OCI-LY1 (cell line): Measurements from ENCODE around the gene RILP.

Experiments used
- H2AFZ ChIP-seq: fragments of 200-600 bp; sonication (generic), shearing (Covaris generic); 2 replicates; pipeline ENCODE4 v1.6.0; 2014; ENCODE audit warnings: antibody characterized with exemption, mild to moderate bottlenecking, low read length
- H3F3A ChIP-seq: fragments of 200-600 bp; sonication (generic), shearing (Covaris generic); 2 replicates; pipeline ENCODE4 v1.6.0; 2014; ENCODE audit warnings: mild to moderate bottlenecking, antibody characterized with exemption, low read length, moderate library complexity; ENCODE audit not compliant: insufficient read depth
- H3K27ac ChIP-seq: fragments of 200-600 bp; sonication (generic); 2 replicates; pipeline ENCODE4 v1.5.1; 2014; ENCODE audit warnings: low read length, mixed run types, mild to moderate bottlenecking, low read depth; ENCODE audit not compliant: poor library complexity, severe bottlenecking
- H3K27me3 ChIP-seq: fragments of 200-600 bp; sonication (generic); 2 replicates; pipeline ENCODE4 v1.6.0; 2014; ENCODE audit warnings: antibody characterized with exemption, mild to moderate bottlenecking, low read length, moderate library complexity; ENCODE audit not compliant: insufficient read depth
- H3K36me3 ChIP-seq: fragments of 200-600 bp; sonication (generic); 2 replicates; pipeline ENCODE4 v1.6.1; 2014; ENCODE audit warnings: mild to moderate bottlenecking, antibody characterized with exemption, low read length, moderate library complexity, mixed read lengths; ENCODE audit not compliant: insufficient read depth
- H3K4me1 ChIP-seq: fragments of 200-600 bp; sonication (generic); 2 replicates; pipeline ENCODE4 v1.5.1; 2014; ENCODE audit warnings: mild to moderate bottlenecking, low read length, moderate library complexity; ENCODE audit not compliant: insufficient read depth, severe bottlenecking
- H3K4me2 ChIP-seq: fragments of 200-600 bp; sonication (generic), shearing (Covaris generic); 2 replicates; pipeline ENCODE4 v1.6.1; 2014; ENCODE audit warnings: low read length
- H3K4me3 ChIP-seq: fragments of 200-600 bp; sonication (generic); 2 replicates; pipeline ENCODE4 v1.5.1; 2014; ENCODE audit warnings: low read length, low read depth, mild to moderate bottlenecking, mixed read lengths; ENCODE audit not compliant: poor library complexity, severe bottlenecking
- H3K79me2 ChIP-seq: fragments of 200-600 bp; shearing (Covaris generic); 2 replicates; pipeline ENCODE4 v1.6.1; 2016; ENCODE audit warnings: mixed run types, low read length, mixed read lengths; ENCODE audit not compliant: insufficient read depth
- H3K9ac ChIP-seq: fragments of 200-600 bp; sonication (generic), shearing (Covaris generic); 2 replicates; pipeline ENCODE4 v1.6.1; 2014; ENCODE audit warnings: mild to moderate bottlenecking, low read length, mixed read lengths
- H3K9me2 ChIP-seq: fragments of 200-600 bp; sonication (generic), shearing (Covaris generic); 2 replicates; pipeline ENCODE4 v1.6.1; 2014; ENCODE audit warnings: low read depth, mild to moderate bottlenecking, low read length, mixed read lengths
- H3K9me3 ChIP-seq: fragments of 200-600 bp; shearing (Covaris generic); 2 replicates; pipeline ENCODE4 v1.6.1; 2014; ENCODE audit warnings: low read length, mixed read lengths
- H4K20me1 ChIP-seq: fragments of 200-600 bp; sonication (generic), shearing (Covaris generic); 2 replicates; pipeline ENCODE4 v1.6.0; 2016; ENCODE audit warnings: mild to moderate bottlenecking, low read length; ENCODE audit not compliant: insufficient read depth
- EZH2 ChIP-seq: fragments of 200-600 bp; sonication (generic), shearing (Covaris generic); IDR thresholded peaks from 2 replicates; pipeline ENCODE4 v1.8.0; 2017; ENCODE audit warnings: borderline replicate concordance, mixed run types, mild to moderate bottlenecking, antibody characterized with exemption, low read length, moderate library complexity, mixed read lengths
- TF ChIP-seq, protein P1 (sequence below): fragments of 200-600 bp; sonication (generic), shearing (Covaris generic); IDR thresholded peaks from 2 replicates; pipeline ENCODE4 v1.5.1; 2017; ENCODE audit warnings: mild to moderate bottlenecking, antibody characterized with exemption, low read length, moderate library complexity, mixed read lengths

RILP gene

DNA sequence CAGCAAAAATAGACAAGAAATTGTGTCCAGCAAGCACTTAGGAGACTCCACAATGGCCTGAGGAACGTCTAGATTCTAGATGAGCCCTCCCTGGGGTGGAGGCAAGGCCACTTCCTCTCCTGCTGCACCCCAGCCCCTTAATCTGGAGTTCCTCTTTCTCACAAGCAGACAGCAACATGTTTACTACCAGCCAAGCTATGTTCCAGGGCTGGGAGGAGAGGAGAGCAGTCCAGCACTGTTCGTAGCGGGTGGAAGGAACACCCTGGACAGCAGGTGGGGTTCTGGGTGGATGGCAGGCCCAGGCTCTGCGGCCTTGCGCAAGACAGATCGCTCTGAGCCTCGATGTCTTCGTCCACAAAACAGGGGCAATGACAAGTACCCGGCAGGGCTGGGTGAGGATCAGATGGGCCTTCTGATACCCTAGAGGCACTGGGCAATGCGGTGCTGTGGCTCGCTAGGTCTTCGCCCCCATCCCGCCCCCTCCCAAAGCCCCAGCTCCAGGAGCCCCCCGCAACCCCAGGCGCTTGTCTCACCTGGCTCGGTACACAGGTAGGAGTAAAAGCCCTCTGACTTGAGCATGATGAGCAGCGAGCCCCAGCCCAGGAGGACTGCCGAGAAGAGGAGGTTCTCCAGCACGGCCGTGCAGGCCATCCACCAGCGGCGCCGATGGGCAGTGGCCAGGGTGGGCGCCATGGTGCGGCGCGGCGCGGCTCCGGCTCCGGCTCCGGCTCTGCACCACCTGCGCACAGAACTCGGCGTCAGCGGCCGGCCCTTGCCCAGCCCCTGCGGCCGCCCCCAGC is 22.3 kb downstream of the RILP start:
- no peaks in the 10 kb centered on the region for H4K20me1 ChIP-seq
- peak overlapping the region; percentile 96 for H3K27ac ChIP-seq
- peaks cover 24% of the 10 kb centered on the region for H3K79me2 ChIP-seq
- no peaks in the 10 kb centered on the region for H3F3A ChIP-seq
- no peaks in the 10 kb centered on the region for H3K9me3 ChIP-seq
- peaks cover 47% of the 10 kb centered on the region for H3K36me3 ChIP-seq
- no peak overlapping the region for H2AFZ ChIP-seq
- no peaks in the 10 kb centered on the region for H3K9me2 ChIP-seq
- H3K27me3 ChIP-seq: no peaks in the 10 kb centered on the region
- peak overlapping the region; percentile 92 for H3K9ac ChIP-seq
- H3K4me3 ChIP-seq: peak overlapping the region; percentile 92
- TF ChIP-seq EZH2: no peak
- TF ChIP-seq, protein P1, sequence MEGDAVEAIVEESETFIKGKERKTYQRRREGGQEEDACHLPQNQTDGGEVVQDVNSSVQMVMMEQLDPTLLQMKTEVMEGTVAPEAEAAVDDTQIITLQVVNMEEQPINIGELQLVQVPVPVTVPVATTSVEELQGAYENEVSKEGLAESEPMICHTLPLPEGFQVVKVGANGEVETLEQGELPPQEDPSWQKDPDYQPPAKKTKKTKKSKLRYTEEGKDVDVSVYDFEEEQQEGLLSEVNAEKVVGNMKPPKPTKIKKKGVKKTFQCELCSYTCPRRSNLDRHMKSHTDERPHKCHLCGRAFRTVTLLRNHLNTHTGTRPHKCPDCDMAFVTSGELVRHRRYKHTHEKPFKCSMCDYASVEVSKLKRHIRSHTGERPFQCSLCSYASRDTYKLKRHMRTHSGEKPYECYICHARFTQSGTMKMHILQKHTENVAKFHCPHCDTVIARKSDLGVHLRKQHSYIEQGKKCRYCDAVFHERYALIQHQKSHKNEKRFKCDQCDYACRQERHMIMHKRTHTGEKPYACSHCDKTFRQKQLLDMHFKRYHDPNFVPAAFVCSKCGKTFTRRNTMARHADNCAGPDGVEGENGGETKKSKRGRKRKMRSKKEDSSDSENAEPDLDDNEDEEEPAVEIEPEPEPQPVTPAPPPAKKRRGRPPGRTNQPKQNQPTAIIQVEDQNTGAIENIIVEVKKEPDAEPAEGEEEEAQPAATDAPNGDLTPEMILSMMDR: no peak
- peak overlapping the region; percentile 96 for H3K4me2 ChIP-seq
- H3K4me1 ChIP-seq: peaks cover 43% of the 10 kb centered on the region

DNA sequence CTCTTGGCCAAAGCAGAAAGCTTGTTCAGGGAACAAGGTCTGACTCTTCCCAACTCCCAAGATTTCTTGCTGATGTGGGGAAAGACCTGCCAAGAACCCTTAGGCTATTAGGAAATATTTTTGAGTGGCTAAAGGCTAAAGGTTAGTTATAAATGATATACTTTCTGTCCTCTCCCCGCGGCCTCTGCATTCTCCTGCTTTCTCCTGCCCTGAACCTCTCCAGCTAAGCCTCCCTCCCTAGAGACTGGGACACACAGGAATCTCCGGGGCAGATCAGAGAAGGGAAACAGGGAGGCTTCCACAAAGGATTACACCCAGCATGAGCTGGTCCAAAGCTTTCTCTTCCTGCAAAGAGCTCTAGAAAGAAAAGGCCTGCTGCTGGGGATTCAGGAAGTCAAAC is 23.3 kb downstream of the RILP start:
- Histone ChIP-seq H3F3A (no peaks in the 10 kb centered on the region), H3K9ac (peak overlapping the region; percentile 92), H3K36me3 (peaks cover 55% of the 10 kb centered on the region), H3K27me3 (no peaks in the 10 kb centered on the region), H3K4me2 (peak overlapping the region; percentile 96), H3K27ac (peak overlapping the region; percentile 96), H3K4me1 (peaks cover 39% of the 10 kb centered on the region), H2AFZ (no peak overlapping the region), H3K4me3 (peak overlapping the region; percentile 92), H3K9me3 (no peaks in the 10 kb centered on the region), H3K79me2 (peaks cover 24% of the 10 kb centered on the region), H4K20me1 (no peaks in the 10 kb centered on the region), H3K9me2 (no peaks in the 10 kb centered on the region)
- TF ChIP-seq, protein P1: no peak
- no peak for TF ChIP-seq EZH2

DNA sequence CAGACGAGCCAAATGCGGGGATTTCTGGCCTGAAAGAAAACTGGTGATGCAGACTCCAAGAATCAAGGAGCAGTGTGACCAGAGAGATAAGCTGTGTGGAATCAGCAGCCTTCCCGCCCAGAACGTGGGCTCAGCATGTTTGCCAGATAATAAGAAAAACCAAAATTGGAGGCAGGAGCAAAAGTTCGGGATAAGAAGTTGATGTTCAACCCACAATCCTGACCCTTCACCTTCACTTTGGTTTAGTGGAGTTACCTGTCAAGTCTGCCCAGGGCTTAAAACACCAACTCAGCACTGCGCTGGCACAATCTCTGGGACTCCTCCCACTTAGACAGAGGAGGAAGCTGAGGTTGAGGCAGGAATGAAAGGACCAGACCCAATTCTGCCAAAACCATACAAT is 24.1 kb downstream of the RILP start:
- peaks cover 39% of the 10 kb centered on the region for H3K4me1 ChIP-seq
- peaks cover 62% of the 10 kb centered on the region for H3K36me3 ChIP-seq
- H3F3A ChIP-seq: no peaks in the 10 kb centered on the region
- H3K9me2 ChIP-seq: no peaks in the 10 kb centered on the region
- peak overlapping the region; percentile 92 for H3K4me3 ChIP-seq
- no peak overlapping the region for H2AFZ ChIP-seq
- peaks cover 24% of the 10 kb centered on the region for H3K79me2 ChIP-seq
- H3K4me2 ChIP-seq: peak overlapping the region; percentile 96
- H3K9ac ChIP-seq: peak overlapping the region; percentile 92
- H4K20me1 ChIP-seq: no peaks in the 10 kb centered on the region
- no peak for TF ChIP-seq EZH2
- TF ChIP-seq, protein P1: no peak
- no peaks in the 10 kb centered on the region for H3K27me3 ChIP-seq
- peak overlapping the region; percentile 96 for H3K27ac ChIP-seq
- H3K9me3 ChIP-seq: no peaks in the 10 kb centered on the region
